ENCODE results near the gene ZNF385D.

GRCh38 chr3:21694506-21694905, 56.5 kb downstream of the ZNF385D start:
- TF ChIP-seq CTCF (IDR thresholded peaks at IDR 0.05; ENCODE audit: low read depth, low read length, missing input control), result no peak
- TF ChIP-seq ATF3 (IDR thresholded peaks at IDR 0.05), result no peak
- no peak for TF ChIP-seq TAF1 (conservative IDR thresholded peaks at IDR 0.05)
- TF ChIP-seq RAD21 (IDR thresholded peaks at IDR 0.05), result no peak
- TF ChIP-seq REST (IDR thresholded peaks at IDR 0.05), result no peak
- TF ChIP-seq MAX (IDR thresholded peaks at IDR 0.05), result no peak
- no peak for TF ChIP-seq JUND (IDR thresholded peaks at IDR 0.05)
- no peak for TF ChIP-seq HNF4A (conservative IDR thresholded peaks at IDR 0.05)
- no peak for TF ChIP-seq ZBTB33 (IDR thresholded peaks at IDR 0.05)
- TF ChIP-seq SP1 (IDR thresholded peaks at IDR 0.05), result no peak
- TF ChIP-seq YY1 (IDR thresholded peaks at IDR 0.05), result no peak
- no peak for TF ChIP-seq RXRA (IDR thresholded peaks at IDR 0.05)

Data from liver (tissue), 3 donors.